ENCODE measurements around the gene RAB40A.
"Not testable (repeated sequence)": the region's sequence is repeated elsewhere in the genome, so short reads cannot be mapped to it uniquely, and the experiment has no call there.

The RAB40A gene

GRCh38 chrX:103475381-103475780 lies 43.9 kb downstream of the RAB40A start:
- FAIRE-seq = no peak
- DNase-seq (ENCODE audit: insufficient read length, low spot score) = no peak
- TF ChIP-seq PAX5 (IDR thresholded peaks at IDR 0.05; ENCODE audit: insufficient read depth, low read length, severe bottlenecking) (no peak), TAF1 (IDR thresholded peaks at IDR 0.05; ENCODE audit: low read depth, low read length) (no peak), POLR2A (IDR thresholded peaks at IDR 0.05; ENCODE audit: low read depth, low read length) (no peak), POU2F2 (IDR thresholded peaks at IDR 0.05; ENCODE audit: low read depth, low read length) (no peak), SPI1 (IDR thresholded peaks at IDR 0.05; ENCODE audit: low read depth, low read length) (no peak), POLR2AphosphoS5 (IDR thresholded peaks at IDR 0.05; ENCODE audit: low read depth, low read length) (no peak)

GRCh38 chrX:103469977-103470376 lies 49.3 kb downstream of the RAB40A start:
- not testable (repeated sequence) for DNase-seq (ENCODE audit: insufficient read length, low spot score); FAIRE-seq

DNA sequence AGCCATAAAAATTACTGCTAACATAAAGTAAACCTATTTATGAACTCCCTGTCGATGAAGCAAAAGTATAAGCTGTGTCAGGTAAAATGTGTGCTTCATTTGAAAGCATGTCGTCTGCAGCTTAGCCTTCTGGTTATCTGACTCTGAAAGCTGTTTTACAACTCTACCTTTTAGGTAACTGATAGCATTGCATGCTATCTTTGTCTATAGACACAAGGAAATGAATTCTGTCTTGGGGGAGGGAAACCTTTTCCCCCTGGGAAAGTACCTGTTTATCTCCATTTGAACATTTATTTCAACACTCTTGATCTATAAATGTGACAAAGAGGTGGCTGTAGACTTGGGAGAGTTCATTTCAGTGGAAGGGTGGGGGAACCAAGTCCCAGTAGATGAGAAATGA lies 51.4 kb downstream of the RAB40A start:
- FAIRE-seq = no peak
- TF ChIP-seq POU2F2 (IDR thresholded peaks at IDR 0.05; ENCODE audit: low read depth, low read length) (no peak), TAF1 (IDR thresholded peaks at IDR 0.05; ENCODE audit: low read depth, low read length) (no peak), SPI1 (IDR thresholded peaks at IDR 0.05; ENCODE audit: low read depth, low read length) (no peak), PAX5 (IDR thresholded peaks at IDR 0.05; ENCODE audit: insufficient read depth, low read length, severe bottlenecking) (no peak), POLR2AphosphoS5 (IDR thresholded peaks at IDR 0.05; ENCODE audit: low read depth, low read length) (no peak), POLR2A (IDR thresholded peaks at IDR 0.05; ENCODE audit: low read depth, low read length) (no peak)
- no peak for DNase-seq (ENCODE audit: insufficient read length, low spot score)

DNA sequence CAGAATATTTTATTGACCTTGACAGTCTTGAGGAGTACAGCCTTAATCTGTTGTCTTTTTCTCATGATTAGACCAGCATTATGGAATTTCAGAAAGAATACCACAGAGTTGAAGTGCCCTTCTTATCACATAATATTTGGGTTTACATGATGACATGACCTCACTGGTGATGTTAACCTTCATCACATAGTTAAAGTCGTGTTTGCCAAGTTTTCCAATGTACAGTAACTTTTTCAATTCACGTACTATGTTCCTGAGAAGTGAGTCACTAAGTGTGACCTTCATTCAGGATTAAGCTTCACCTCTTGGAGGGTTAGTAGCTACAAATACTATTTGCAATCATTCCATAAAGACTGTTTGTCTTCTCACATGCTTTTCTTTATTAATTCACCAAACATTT lies 52.1 kb downstream of the RAB40A start:
- FAIRE-seq (no peak), DNase-seq (ENCODE audit: insufficient read length, low spot score) (no peak)
- TF ChIP-seq SPI1 (IDR thresholded peaks at IDR 0.05; ENCODE audit: low read depth, low read length) = no peak
- no peak for TF ChIP-seq TAF1 (IDR thresholded peaks at IDR 0.05; ENCODE audit: low read depth, low read length)
- no peak for TF ChIP-seq POLR2AphosphoS5 (IDR thresholded peaks at IDR 0.05; ENCODE audit: low read depth, low read length)
- no peak for TF ChIP-seq PAX5 (IDR thresholded peaks at IDR 0.05; ENCODE audit: insufficient read depth, low read length, severe bottlenecking)
- TF ChIP-seq POLR2A (IDR thresholded peaks at IDR 0.05; ENCODE audit: low read depth, low read length) = no peak
- no peak for TF ChIP-seq POU2F2 (IDR thresholded peaks at IDR 0.05; ENCODE audit: low read depth, low read length)

DNA sequence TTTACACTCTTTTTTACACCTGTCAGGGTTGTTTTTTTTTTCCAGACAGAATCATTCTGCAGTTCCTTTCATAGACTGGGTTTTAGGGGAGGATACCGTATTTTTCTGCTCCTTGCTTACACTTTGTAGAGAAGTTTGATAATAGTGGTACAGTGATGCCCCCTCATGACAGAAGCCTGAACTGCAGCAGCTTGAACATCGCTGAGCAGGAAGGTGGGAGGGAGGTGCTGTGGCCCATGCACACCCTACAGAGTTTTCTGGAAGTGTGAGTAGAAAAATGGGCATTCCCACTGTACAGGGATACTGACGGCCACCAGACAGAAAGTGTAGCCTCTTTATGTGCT lies 54.5 kb downstream of the RAB40A start:
- DNase-seq (ENCODE audit: insufficient read length, low spot score) = no peak
- no peak for TF ChIP-seq POU2F2 (IDR thresholded peaks at IDR 0.05; ENCODE audit: low read depth, low read length)
- TF ChIP-seq POLR2A (IDR thresholded peaks at IDR 0.05; ENCODE audit: low read depth, low read length) = no peak
- no peak for TF ChIP-seq TAF1 (IDR thresholded peaks at IDR 0.05; ENCODE audit: low read depth, low read length)
- no peak for TF ChIP-seq PAX5 (IDR thresholded peaks at IDR 0.05; ENCODE audit: insufficient read depth, low read length, severe bottlenecking)
- no peak for TF ChIP-seq POLR2AphosphoS5 (IDR thresholded peaks at IDR 0.05; ENCODE audit: low read depth, low read length)
- FAIRE-seq = peak; percentile 77

DNA sequence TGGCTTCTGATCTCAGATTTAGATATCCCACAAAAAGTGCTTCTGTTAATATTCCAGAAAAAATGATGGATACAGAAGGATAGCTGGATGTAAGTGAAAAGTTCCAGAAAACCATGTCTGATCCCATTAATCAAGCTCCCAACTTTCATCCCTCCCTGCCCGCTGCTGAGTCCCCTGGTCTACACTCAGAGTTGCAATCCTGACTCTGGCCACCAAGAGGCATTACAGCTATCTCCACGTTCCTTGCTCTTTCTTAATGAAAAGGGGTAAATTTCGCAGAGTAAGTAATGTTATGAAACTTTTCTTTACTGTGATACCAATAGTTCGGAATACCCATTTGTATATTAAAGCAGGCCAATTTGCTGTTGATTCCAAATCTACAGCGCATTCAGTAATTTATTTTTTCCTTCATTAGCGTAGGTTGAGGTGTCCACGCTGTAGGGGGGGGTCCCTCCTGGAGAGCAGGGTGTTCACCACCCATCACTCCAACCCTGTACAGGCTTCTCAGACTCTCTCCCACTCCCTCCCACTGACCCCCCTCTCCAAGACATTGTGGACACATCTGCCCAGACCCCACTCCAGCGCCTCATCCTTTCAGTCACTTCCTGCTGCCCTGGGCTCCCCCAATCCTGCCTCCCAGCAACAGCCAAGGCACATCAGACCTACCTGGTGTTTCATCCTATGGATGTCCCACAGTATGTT lies 55.1 kb downstream of the RAB40A start:
- no peak for DNase-seq (ENCODE audit: insufficient read length, low spot score)
- TF ChIP-seq PAX5 (IDR thresholded peaks at IDR 0.05; ENCODE audit: insufficient read depth, low read length, severe bottlenecking) (no peak), SPI1 (IDR thresholded peaks at IDR 0.05; ENCODE audit: low read depth, low read length) (no peak), TAF1 (IDR thresholded peaks at IDR 0.05; ENCODE audit: low read depth, low read length) (no peak), POU2F2 (IDR thresholded peaks at IDR 0.05; ENCODE audit: low read depth, low read length) (no peak), POLR2A (IDR thresholded peaks at IDR 0.05; ENCODE audit: low read depth, low read length) (no peak), POLR2AphosphoS5 (IDR thresholded peaks at IDR 0.05; ENCODE audit: low read depth, low read length) (no peak)
- peak; percentile 93 for FAIRE-seq

DNA sequence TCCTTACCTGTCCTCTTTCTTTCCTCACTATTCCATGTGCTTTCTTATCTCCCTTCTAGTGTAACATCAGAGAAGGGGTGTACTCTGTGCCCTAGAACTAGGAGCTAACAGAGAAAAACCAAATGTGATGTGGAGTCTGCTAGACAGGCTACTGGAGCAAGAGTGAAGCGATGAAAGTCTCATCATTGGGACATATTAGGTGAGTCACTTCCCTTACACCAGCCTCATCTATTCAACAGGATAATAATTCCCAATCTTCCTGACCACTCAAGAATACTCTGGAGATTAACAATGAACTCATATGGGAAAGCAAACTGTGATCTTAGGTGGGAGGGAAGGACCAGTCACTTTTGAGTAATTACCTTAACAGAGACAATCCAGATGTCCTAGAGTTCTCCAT lies 58.1 kb downstream of the RAB40A start:
- FAIRE-seq (no peak), DNase-seq (ENCODE audit: insufficient read length, low spot score) (no peak)
- no peak for TF ChIP-seq PAX5 (IDR thresholded peaks at IDR 0.05; ENCODE audit: insufficient read depth, low read length, severe bottlenecking)
- no peak for TF ChIP-seq POLR2A (IDR thresholded peaks at IDR 0.05; ENCODE audit: low read depth, low read length)
- no peak for TF ChIP-seq SPI1 (IDR thresholded peaks at IDR 0.05; ENCODE audit: low read depth, low read length)
- no peak for TF ChIP-seq TAF1 (IDR thresholded peaks at IDR 0.05; ENCODE audit: low read depth, low read length)

GRCh38 chrX:103460001-103460755 lies 59.1 kb downstream of the RAB40A start:
- not testable (repeated sequence) for FAIRE-seq

GRCh38 chrX:103453655-103454054 lies 65.6 kb downstream of the RAB40A start:
- no peak for TF ChIP-seq TAF1 (IDR thresholded peaks at IDR 0.05; ENCODE audit: low read depth, low read length)
- TF ChIP-seq POU2F2 (IDR thresholded peaks at IDR 0.05; ENCODE audit: low read depth, low read length) = no peak
- no peak for TF ChIP-seq PAX5 (IDR thresholded peaks at IDR 0.05; ENCODE audit: insufficient read depth, low read length, severe bottlenecking)
- TF ChIP-seq POLR2A (IDR thresholded peaks at IDR 0.05; ENCODE audit: low read depth, low read length) = no peak
- TF ChIP-seq POLR2AphosphoS5 (IDR thresholded peaks at IDR 0.05; ENCODE audit: low read depth, low read length) = no peak
- TF ChIP-seq SPI1 (IDR thresholded peaks at IDR 0.05; ENCODE audit: low read depth, low read length) = no peak
- DNase-seq (ENCODE audit: insufficient read length, low spot score) (no peak), FAIRE-seq (no peak)

More at GRCh38 chrX:103460001-103460755, 59.1 kb downstream of the RAB40A start:
- not testable (repeated sequence) for DNase-seq (ENCODE audit: insufficient read length, low spot score)

Data from GM12891 (cell line).